COR-L47 (cell line): Measurements from ENCODE around the gene SMAD6.
A peak's percentile ranks its signal among the peaks of the same experiment; 100 is the strongest.

Experiments
- DNase-seq: peaks from one replicate; lab custom pipeline; 2025; lab: John Stamatoyannopoulos, UW

The SMAD6 gene

DNA sequence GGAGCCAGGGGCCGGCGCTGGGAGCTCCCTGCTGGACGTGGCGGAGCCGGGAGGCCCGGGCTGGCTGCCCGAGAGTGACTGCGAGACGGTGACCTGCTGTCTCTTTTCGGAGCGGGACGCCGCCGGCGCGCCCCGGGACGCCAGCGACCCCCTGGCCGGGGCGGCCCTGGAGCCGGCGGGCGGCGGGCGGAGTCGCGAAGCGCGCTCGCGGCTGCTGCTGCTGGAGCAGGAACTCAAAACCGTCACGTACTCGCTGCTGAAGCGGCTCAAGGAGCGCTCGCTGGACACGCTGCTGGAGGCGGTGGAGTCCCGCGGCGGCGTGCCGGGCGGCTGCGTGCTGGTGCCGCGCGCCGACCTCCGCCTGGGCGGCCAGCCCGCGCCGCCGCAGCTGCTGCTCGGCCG is 1.5 kb downstream of the SMAD6 start:
- no peak for DNase-seq

DNA sequence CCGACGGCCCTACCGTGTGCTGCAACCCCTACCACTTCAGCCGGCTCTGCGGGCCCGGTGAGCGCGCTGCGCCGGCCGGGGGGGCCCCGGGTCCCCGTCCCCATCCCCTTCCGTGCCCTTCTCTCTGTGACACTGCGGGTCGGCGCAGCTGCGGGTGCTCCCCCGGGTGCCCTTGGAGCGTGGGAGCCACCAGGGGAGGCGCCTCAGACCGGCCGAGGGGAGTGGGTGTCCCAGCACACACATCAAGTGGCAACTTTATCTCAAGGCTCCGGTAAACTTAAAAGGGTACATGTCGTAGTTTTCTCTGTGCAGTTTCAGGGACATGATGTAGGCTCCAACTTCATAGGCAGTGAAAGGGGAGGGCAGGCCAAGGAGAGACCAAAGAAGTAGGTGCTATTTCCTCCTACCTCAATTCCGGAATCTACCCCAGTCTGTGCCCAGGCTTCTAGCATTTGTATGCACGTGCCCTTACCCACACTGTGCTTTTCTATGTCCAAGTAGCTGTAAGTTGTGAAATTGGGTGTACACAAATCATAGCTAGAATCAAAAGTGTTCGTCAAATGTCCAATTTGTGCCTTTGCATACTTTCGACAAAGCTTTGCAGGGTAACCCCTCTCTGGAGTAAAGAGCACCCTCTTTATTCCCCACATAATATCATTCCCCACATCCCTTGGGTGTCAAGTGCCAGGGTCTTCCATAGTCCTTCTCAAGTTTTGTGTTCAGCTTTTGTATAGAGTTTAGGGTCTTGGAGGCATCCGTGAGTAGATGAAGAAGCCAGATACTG is 2.2 kb downstream of the SMAD6 start:
- no peak for DNase-seq

- no peak for DNase-seq
Observed at GRCh38 chr15:66704803-66705153, 2.7 kb downstream of the SMAD6 start.

GRCh38 chr15:66705277-66706146 is 3.5 kb downstream of the SMAD6 start:
- no peak for DNase-seq

GRCh38 chr15:66706225-66706732 is 4.2 kb downstream of the SMAD6 start:
- no peak for DNase-seq

DNA sequence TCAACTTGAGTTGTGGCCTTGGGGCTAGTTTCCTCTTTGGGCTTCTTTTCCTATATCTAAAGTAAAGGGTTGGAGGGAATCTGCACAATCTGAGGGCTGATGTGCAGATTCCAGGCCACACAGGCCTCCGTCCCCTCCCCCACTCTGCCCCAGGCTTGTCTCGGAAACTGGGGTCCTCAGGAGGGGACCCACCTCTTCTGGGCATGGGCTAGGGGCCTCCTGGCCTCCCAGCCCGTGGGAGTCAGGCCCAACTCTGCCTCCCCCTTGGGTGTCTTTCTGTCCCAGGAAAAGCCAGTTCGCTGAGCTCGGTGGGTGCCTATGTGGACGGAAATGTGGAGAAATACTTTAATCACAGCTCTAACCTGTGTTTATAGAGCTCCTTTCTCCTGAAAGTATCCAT is 4.8 kb downstream of the SMAD6 start:
- no peak for DNase-seq

- peak; percentile 79 for DNase-seq
Observed at GRCh38 chr15:66707310-66708082, 5.5 kb downstream of the SMAD6 start.

DNA sequence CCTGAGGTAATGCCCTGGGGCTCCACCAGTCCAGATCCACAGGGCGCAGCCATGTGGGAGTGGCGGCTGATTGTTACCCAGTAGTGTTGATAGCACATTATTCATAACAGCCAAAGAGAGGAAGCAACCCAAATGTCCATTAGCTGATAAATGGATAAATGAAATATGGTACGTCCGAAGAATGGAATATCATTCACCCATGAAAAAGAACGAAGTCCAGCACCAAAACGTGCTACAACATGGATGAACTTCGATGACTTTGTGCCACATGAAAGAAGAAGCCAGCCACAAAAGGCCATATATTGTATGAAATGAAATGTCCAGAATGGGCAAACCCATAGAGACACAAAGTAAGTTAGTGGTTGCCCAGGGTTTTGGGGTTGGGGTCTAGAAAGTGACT is 6.4 kb downstream of the SMAD6 start:
- no peak for DNase-seq

- DNase-seq: no peak
Observed at GRCh38 chr15:66709884-66710283, 7.8 kb downstream of the SMAD6 start.

GRCh38 chr15:66711260-66711659 is 9.2 kb downstream of the SMAD6 start:
- no peak for DNase-seq

- no peak for DNase-seq
Observed at GRCh38 chr15:66711862-66712261, 9.8 kb downstream of the SMAD6 start.

- no peak for DNase-seq
Observed at GRCh38 chr15:66713843-66714508, 11.9 kb downstream of the SMAD6 start.

DNA sequence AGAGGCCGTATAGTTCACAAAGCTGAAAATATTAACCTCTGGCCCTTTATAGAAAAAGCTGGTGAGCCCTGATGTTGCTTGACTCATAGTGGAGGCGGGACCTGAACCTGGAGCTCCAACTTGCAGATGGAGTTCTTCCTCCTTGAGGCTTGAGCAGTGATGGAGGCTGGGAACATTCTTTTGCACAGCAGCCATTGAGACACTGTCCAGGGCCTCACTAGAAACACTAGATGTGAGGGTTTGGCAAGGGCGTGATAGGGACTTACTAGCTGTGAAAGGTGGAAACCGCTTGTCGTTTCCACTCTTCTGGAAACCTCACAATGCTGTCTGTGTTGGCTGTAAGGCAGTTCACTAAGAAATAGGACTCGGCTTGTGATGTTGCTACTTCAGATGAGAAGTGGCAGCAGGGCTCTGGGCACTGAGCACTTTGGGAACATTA is 12.5 kb downstream of the SMAD6 start:
- DNase-seq: no peak

- no peak for DNase-seq
Observed at GRCh38 chr15:66715181-66715624, 13.2 kb downstream of the SMAD6 start.

- DNase-seq: no peak
Observed at GRCh38 chr15:66715720-66716655, 14.0 kb downstream of the SMAD6 start.

GRCh38 chr15:66716656-66717020 is 14.6 kb downstream of the SMAD6 start:
- DNase-seq: no peak

GRCh38 chr15:66718220-66718988 is 16.4 kb downstream of the SMAD6 start:
- no peak for DNase-seq

DNA sequence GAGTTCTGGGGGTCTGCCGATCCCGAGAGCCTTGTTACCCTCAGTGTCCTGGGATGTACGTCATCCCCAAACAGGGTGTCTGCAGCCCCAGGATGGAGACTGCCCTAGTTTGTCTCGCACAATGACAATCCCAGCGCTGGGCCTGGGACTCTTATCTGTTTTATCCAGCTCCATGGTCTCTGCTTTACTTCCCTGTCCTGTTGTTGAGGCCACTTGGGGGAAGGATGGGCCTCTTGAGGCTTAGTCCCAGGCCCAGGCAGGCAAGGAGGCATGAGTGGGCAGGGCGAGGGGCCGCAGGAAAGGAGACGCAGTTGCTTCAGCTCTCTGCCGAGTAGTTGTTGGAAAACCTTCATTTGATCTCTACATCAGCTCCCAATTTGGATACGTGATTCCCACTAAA is 17.4 kb downstream of the SMAD6 start:
- DNase-seq: no peak

GRCh38 chr15:66720206-66721010 is 18.4 kb downstream of the SMAD6 start:
- no peak for DNase-seq
